Esophagus mucosa (tissue), 1 donor: ENCODE data around the gene AFF2. TPM values are rescaled to one million over a fixed set of nuclear protein-coding genes. Genes with fewer than 3 reads are reported as not detected.

ENCODE experiments used
- ATAC-seq: fragments of 200-7000 bp; cut with Tn5 transposase; one replicate; pipeline ENCODE4 v1.9.1; 2020
- total RNA-seq: library from RNA; stranded (reverse); gene quantifications from one replicate; pipeline ENCODE4 v1.2.4, GENCODE V29; 2023
- donor health status: DM: yes; HTN: yes; CAD: no.

The AFF2 gene
- 0.24 TPM for total RNA-seq

GRCh38 chrX:148500423-148501385 lies at the start of gene AFF2:
Gene AFF2, plus strand, starts transcription at chrX:148500617. Its CDS starts 481 bp downstream, at chrX:148501098.
- no peak for ATAC-seq

- no peak for ATAC-seq
These were observed 43.1 kb upstream of the AFF2 start for GRCh38 chrX:148457279-148457678.

DNA sequence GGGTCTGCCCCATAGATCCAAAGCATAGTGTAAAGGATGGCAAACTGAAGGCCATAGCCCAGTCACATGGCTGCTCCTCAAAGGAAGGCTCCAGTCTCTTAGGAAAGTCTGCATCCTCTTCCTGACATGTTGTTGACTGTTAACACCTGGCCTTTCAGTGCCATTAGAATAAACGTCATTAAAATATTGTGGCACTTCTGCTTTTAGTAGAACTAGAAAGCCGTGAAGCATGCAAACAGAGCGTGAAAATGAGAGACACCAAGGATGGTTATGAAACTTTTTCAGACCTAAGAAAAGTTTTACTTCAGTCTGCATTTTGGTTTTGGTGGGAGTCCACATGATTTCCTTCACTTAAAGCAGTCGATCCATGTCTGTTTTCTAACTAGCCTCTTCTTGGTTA lies 41.1 kb upstream of the AFF2 start:
- ATAC-seq: no peak

GRCh38 chrX:148466292-148466691 lies 34.1 kb upstream of the AFF2 start:
- no peak for ATAC-seq

DNA sequence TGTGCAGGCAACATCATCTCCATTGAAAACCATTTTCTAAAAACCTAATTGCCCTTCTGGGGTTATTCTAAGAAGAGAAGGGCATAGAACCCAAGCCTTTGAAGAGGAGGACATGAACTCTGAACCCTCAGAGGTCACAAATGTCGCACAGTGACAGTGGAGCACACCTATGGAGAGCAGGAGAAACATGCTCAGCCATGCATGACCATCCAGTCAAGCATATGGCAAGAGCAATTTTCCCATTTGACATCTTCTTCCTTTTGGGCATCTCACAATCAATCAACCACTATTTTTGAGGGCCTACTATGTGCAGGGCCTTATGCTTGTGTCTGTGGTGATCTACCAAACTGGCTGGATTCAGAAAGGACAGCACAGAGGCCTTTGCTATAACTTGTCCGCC lies 30.1 kb upstream of the AFF2 start:
- ATAC-seq: no peak

DNA sequence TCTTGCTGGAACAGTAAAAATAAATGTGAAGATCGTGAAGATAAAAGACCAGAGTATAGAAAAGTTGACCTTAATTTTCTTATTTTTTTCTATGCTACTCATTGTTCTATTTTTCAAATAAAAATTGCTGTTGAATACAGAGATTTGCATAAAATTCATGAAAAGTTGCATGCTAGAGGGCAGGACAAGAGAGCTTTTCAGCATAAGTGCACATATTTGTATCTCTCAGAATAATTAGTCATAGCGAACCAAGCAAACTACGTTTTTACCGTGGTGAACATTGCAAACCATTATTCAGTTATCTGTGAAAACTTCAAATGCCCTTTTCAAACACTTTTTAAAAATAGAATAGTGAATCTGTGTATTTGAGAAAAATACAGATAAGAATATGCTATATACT lies 26.4 kb upstream of the AFF2 start:
- ATAC-seq: no peak

- ATAC-seq: no peak
These were observed 8.4 kb upstream of the AFF2 start for GRCh38 chrX:148492057-148492456.

- ATAC-seq: no peak
These were observed 5.2 kb upstream of the AFF2 start for GRCh38 chrX:148495176-148495575.

- no peak for ATAC-seq
These were observed 2.4 kb upstream of the AFF2 start for GRCh38 chrX:148498067-148498466.

GRCh38 chrX:148499638-148500422 lies 587 bp upstream of the AFF2 start:
- no peak for ATAC-seq

- no peak for ATAC-seq
These were observed 1.1 kb downstream of the AFF2 start for GRCh38 chrX:148501386-148502066.

DNA sequence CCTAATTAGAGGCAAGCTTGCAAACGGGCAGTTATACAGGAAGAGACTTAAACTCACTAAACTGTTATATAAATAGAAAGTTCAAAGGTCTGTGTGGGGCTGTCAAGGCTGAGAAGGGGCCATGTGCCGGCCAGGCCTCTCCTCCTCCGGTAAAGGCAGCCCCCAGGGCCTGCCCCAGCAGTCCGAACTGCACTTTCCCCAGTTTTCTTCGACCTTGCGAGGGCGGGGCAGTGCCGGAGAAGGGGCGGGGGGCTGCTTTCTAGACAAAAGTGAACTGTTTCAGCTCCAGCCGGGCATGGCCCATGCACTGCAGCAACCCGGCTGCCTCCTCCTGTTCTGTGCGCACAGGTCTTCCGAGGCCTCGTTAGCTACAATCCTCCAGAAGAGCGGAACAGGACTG lies 4.1 kb downstream of the AFF2 start:
- no peak for ATAC-seq

DNA sequence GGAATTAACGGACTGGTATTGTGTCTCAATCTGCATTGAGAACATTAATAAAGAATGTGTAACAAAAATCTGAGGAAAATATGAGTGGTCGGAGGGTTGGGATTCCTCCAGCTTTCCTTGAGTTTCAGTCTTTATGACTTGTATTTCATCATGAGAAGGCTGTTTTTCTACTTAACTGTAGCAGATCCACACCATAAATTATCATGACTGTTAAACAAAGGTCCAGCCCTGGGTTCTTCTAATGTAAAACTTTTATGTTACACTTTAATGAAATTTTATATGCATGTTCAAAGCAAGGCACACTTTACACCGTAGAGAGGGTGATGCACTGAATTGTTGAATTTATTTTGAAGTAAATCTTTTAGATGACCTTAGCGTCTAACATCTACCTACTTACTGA lies 7.0 kb downstream of the AFF2 start:
- ATAC-seq: no peak

DNA sequence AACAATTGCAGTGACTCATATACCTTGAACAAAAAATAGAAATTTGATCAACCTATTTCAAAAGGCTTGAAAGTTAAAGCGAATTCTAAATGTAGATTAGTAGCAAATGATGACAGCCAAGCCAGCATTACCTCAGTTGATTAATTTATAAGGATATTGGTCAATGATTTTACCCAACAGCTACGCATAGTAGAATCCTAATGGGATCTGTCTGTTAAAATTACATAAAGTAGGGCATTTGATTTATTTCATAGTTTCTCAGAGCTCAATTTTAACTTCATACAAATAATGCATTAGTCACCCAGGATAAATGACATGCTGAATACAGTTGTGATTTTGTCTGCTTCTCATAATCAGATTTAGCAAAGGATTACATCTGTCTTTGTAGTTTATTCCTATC lies 12.0 kb downstream of the AFF2 start:
- ATAC-seq: no peak

- no peak for ATAC-seq
These were observed 13.2 kb downstream of the AFF2 start for GRCh38 chrX:148513661-148514060.

GRCh38 chrX:148517176-148517575 lies 16.8 kb downstream of the AFF2 start:
- no peak for ATAC-seq

- ATAC-seq: no peak
These were observed 21.6 kb downstream of the AFF2 start for GRCh38 chrX:148522006-148522405.

DNA sequence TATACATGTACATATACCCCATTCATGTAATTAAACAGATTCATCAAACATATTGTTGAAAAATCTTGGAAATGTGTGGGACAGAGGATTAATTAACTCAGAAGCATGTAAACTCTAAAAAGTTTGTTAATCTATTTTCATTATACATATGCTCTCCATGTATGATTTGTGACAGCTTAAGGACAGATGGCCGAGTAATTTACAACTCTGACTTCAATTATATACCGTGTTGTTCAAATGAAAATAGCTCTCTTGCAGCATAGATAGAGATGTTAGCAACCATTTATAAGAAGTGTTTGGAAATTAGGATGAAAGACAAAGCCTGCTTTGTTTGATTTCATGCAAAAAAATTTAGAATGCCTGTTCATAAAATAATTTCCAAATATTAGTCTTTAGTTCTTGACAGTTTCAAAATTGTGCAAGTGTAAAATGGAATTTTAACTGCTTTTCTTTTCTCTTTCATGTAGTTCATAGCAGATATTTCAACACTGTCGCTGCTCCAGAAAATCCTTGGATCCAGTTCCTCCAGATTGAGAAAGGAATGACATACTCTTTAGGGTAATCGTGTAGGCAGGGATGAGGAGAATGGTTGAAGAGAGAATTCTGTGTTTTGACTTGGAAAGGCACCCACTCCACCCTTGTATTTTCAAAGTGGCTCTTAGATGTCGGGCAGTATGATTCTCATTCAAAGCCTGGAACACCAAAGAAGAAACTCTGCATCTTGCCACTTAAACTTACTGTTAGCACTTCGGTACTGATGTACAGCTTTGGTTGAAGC lies 23.1 kb downstream of the AFF2 start:
- ATAC-seq: no peak

DNA sequence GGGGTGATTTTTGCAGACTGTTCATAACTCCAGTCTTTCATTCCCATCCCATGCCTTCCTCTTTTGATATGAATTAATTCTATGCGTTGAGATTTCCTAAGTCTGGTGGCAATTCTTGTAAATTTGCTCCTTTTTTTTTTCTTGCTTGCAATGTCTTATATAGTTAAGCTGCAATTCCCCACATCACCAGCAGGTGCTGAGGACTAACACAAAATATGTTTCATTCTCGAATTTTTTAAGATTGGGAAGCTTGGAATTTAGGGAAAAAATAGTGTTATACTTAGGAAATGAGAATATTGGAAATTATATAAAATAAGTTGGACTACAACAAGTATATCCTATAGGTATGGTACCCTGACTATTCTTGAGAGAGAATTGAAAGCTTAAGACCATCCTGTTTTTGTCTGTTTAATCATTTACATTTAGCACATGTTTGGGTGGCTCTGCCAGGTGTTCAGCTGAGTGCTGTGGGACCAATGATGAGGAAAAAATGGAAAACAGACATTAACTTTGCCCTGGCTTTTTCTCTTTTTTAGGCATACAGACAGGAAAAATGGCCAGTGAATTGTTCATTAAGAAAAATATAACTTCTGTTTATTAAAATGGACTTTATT lies 30.2 kb downstream of the AFF2 start:
- no peak for ATAC-seq

DNA sequence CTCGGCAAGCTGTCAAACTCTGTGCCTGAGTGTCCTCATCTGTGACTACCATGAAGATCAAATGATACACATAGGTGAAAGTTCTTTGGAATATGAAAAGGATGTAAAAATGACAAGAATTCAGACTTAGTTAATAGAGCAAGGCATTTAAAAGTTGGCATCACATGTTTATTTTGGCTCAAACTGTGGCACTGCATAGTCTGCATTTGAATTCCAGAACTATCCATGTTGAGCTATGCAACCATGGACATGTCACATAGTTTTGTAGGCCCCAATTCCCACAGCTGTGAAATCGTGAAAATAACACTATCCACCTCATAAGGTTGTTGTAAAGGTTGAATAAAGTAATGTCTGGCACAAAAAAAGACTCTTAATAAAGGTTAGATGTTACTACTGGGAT lies 33.9 kb downstream of the AFF2 start:
- no peak for ATAC-seq

GRCh38 chrX:148535639-148536038 lies 35.2 kb downstream of the AFF2 start:
- no peak for ATAC-seq

DNA sequence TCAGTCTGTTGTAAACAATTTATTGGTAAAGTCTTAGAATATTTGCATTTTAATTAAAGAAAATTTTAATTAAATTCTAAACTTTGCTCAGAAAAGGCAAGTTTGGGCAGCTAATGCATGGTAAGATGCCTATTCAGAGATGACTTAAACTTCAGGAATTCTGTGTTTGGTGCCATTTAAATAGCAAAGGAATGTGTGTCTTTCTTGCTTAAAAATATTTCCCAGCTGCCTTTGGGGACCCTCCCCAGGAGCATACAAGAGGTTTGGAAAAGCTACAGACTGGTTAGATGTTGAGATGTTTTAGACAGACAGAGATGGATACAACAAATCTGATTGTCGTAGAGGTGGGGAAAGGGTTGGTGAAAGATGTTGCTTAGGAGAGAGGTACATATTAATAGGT lies 36.5 kb downstream of the AFF2 start:
- no peak for ATAC-seq
